Neuron (in vitro differentiated cells): ENCODE measurements around the gene KCNAB1.

Source experiments
- H2AFZ ChIP-seq: one replicate; pipeline ENCODE4 v1.6.1; 2013; ENCODE audit warnings: low read depth, mild to moderate bottlenecking, inconsistent platforms, low read length, moderate library complexity
- H3K27me3 ChIP-seq: one replicate; pipeline ENCODE4 v1.6.1; 2013; ENCODE audit warnings: low read length; ENCODE audit not compliant: insufficient read depth
- H3K36me3 ChIP-seq: one replicate; pipeline ENCODE4 v1.6.1; 2013; ENCODE audit warnings: low read length; ENCODE audit not compliant: insufficient read depth
- H3K4me1 ChIP-seq: one replicate; pipeline ENCODE4 v1.6.1; 2013; ENCODE audit warnings: low read length; ENCODE audit not compliant: insufficient read depth
- H3K4me3 ChIP-seq: 2 replicates; pipeline ENCODE4 v1.5.1; 2013; ENCODE audit warnings: mild to moderate bottlenecking, low read length, moderate library complexity
- H3K9me3 ChIP-seq: one replicate; pipeline ENCODE4 v1.6.1; 2013; ENCODE audit warnings: low read length

KCNAB1 gene

GRCh38 chr3:156449710-156450574 is 329.6 kb downstream of the KCNAB1 start:
- no peaks in the 10 kb centered on the region for H3K4me1 ChIP-seq
- no peaks in the 10 kb centered on the region for H3K9me3 ChIP-seq
- no peak overlapping the region for H3K4me3 ChIP-seq
- no peaks in the 10 kb centered on the region for H3K36me3 ChIP-seq
- H3K27me3 ChIP-seq, result peaks cover 3% of the 10 kb centered on the region
- no peak overlapping the region for H2AFZ ChIP-seq

GRCh38 chr3:156455839-156456238 is 335.5 kb downstream of the KCNAB1 start:
- H3K4me3 ChIP-seq, result no peak overlapping the region
- no peaks in the 10 kb centered on the region for H3K9me3 ChIP-seq
- H3K27me3 ChIP-seq, result no peaks in the 10 kb centered on the region
- H3K4me1 ChIP-seq, result no peaks in the 10 kb centered on the region
- H2AFZ ChIP-seq, result no peak overlapping the region
- H3K36me3 ChIP-seq, result no peaks in the 10 kb centered on the region

GRCh38 chr3:156456771-156457224 is 336.4 kb downstream of the KCNAB1 start:
- Histone ChIP-seq H3K4me1 (no peaks in the 10 kb centered on the region), H3K4me3 (no peak overlapping the region), H3K9me3 (no peaks in the 10 kb centered on the region), H3K36me3 (no peaks in the 10 kb centered on the region), H3K27me3 (no peaks in the 10 kb centered on the region), H2AFZ (peak overlapping the region; percentile 10)

GRCh38 chr3:156459434-156459833 is 339.1 kb downstream of the KCNAB1 start:
- no peaks in the 10 kb centered on the region for H3K9me3 ChIP-seq
- no peaks in the 10 kb centered on the region for H3K36me3 ChIP-seq
- H3K4me1 ChIP-seq, result no peaks in the 10 kb centered on the region
- no peak overlapping the region for H2AFZ ChIP-seq
- H3K4me3 ChIP-seq, result no peak overlapping the region
- no peaks in the 10 kb centered on the region for H3K27me3 ChIP-seq

GRCh38 chr3:156460206-156460611 is 339.8 kb downstream of the KCNAB1 start:
- Histone ChIP-seq H3K27me3 (no peaks in the 10 kb centered on the region), H3K9me3 (no peaks in the 10 kb centered on the region), H2AFZ (no peak overlapping the region), H3K4me1 (no peaks in the 10 kb centered on the region), H3K4me3 (no peak overlapping the region), H3K36me3 (no peaks in the 10 kb centered on the region)

- Histone ChIP-seq H3K27me3 (no peaks in the 10 kb centered on the region), H3K4me1 (no peaks in the 10 kb centered on the region), H2AFZ (no peak overlapping the region), H3K9me3 (no peaks in the 10 kb centered on the region), H3K4me3 (no peak overlapping the region), H3K36me3 (no peaks in the 10 kb centered on the region)
These were observed 341.5 kb downstream of the KCNAB1 start for GRCh38 chr3:156461889-156462288.

GRCh38 chr3:156463123-156463522 is 342.7 kb downstream of the KCNAB1 start:
- no peaks in the 10 kb centered on the region for H3K9me3 ChIP-seq
- no peaks in the 10 kb centered on the region for H3K27me3 ChIP-seq
- no peak overlapping the region for H3K4me3 ChIP-seq
- no peaks in the 10 kb centered on the region for H3K4me1 ChIP-seq
- H2AFZ ChIP-seq, result no peak overlapping the region
- H3K36me3 ChIP-seq, result no peaks in the 10 kb centered on the region

- H3K9me3 ChIP-seq, result no peaks in the 10 kb centered on the region
- no peak overlapping the region for H2AFZ ChIP-seq
- no peaks in the 10 kb centered on the region for H3K36me3 ChIP-seq
- no peak overlapping the region for H3K4me3 ChIP-seq
- no peaks in the 10 kb centered on the region for H3K27me3 ChIP-seq
- no peaks in the 10 kb centered on the region for H3K4me1 ChIP-seq
These were observed 344.8 kb downstream of the KCNAB1 start for GRCh38 chr3:156465194-156465593.

GRCh38 chr3:156469456-156469855 is 349.1 kb downstream of the KCNAB1 start:
- H3K9me3 ChIP-seq, result no peaks in the 10 kb centered on the region
- no peak overlapping the region for H2AFZ ChIP-seq
- no peaks in the 10 kb centered on the region for H3K27me3 ChIP-seq
- no peaks in the 10 kb centered on the region for H3K36me3 ChIP-seq
- H3K4me1 ChIP-seq, result no peaks in the 10 kb centered on the region
- no peak overlapping the region for H3K4me3 ChIP-seq

- Histone ChIP-seq H3K9me3 (no peaks in the 10 kb centered on the region), H2AFZ (no peak overlapping the region), H3K4me1 (no peaks in the 10 kb centered on the region), H3K36me3 (no peaks in the 10 kb centered on the region), H3K27me3 (no peaks in the 10 kb centered on the region), H3K4me3 (no peak overlapping the region)
These were observed 351.1 kb downstream of the KCNAB1 start for GRCh38 chr3:156471431-156471830.

GRCh38 chr3:156472150-156472549 is 351.8 kb downstream of the KCNAB1 start:
- Histone ChIP-seq H3K27me3 (no peaks in the 10 kb centered on the region), H2AFZ (no peak overlapping the region), H3K4me1 (peaks cover under 1% of the 10 kb centered on the region), H3K9me3 (no peaks in the 10 kb centered on the region), H3K36me3 (no peaks in the 10 kb centered on the region), H3K4me3 (no peak overlapping the region)

- peaks cover 6% of the 10 kb centered on the region for H3K4me1 ChIP-seq
- no peaks in the 10 kb centered on the region for H3K9me3 ChIP-seq
- H3K36me3 ChIP-seq, result no peaks in the 10 kb centered on the region
- no peak overlapping the region for H2AFZ ChIP-seq
- no peak overlapping the region for H3K4me3 ChIP-seq
- H3K27me3 ChIP-seq, result no peaks in the 10 kb centered on the region
These were observed 352.3 kb downstream of the KCNAB1 start for GRCh38 chr3:156472684-156473083.

- no peaks in the 10 kb centered on the region for H3K27me3 ChIP-seq
- peaks cover 10% of the 10 kb centered on the region for H3K4me1 ChIP-seq
- H3K36me3 ChIP-seq, result no peaks in the 10 kb centered on the region
These were observed 353.0 kb downstream of the KCNAB1 start for GRCh38 chr3:156473341-156473740.

More at GRCh38 chr3:156473341-156473740, 353.0 kb downstream of the KCNAB1 start:
- no peaks in the 10 kb centered on the region for H3K9me3 ChIP-seq
- no peak overlapping the region for H2AFZ ChIP-seq
- H3K4me3 ChIP-seq, result no peak overlapping the region
